ENCODE measurements around the gene CAMTA1.

DNA sequence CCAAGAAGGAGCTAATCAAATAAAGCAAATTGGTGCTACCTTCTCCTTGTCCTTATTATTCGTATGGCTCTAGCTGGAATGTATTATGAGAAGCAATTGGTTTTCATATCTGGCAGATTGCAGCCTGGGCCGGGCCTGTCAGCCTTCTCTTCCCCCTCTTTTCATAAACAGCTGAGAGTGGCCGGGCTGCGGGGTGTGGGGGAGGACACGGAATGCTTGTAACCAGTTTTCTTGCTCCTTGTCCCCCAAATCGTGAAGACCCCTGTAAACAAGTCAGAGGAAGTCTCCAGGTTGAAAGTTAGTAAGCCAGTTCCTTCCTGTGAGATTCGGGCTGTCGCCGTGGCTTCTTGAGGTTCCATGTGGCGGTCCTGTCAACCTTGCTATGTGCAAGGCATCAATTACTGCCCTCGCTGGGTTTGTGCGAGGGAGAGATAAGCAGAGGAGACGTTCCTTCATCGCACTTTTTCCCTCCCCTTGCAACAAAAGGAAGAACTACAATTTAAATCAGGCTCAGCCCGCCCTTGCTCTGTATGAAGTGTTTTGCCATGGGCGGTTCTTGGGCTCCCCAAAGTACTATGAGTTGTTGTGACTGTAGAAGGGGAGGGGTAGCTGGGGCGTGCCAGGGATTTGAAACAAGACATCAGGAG is 450.7 kb downstream of the CAMTA1 start:
- TF ChIP-seq HNF4G (IDR thresholded peaks at IDR 0.05) (no peak), TAF1 (conservative IDR thresholded peaks at IDR 0.05) (no peak), JUND (IDR thresholded peaks at IDR 0.05) (no peak)
- TF ChIP-seq, protein P1, sequence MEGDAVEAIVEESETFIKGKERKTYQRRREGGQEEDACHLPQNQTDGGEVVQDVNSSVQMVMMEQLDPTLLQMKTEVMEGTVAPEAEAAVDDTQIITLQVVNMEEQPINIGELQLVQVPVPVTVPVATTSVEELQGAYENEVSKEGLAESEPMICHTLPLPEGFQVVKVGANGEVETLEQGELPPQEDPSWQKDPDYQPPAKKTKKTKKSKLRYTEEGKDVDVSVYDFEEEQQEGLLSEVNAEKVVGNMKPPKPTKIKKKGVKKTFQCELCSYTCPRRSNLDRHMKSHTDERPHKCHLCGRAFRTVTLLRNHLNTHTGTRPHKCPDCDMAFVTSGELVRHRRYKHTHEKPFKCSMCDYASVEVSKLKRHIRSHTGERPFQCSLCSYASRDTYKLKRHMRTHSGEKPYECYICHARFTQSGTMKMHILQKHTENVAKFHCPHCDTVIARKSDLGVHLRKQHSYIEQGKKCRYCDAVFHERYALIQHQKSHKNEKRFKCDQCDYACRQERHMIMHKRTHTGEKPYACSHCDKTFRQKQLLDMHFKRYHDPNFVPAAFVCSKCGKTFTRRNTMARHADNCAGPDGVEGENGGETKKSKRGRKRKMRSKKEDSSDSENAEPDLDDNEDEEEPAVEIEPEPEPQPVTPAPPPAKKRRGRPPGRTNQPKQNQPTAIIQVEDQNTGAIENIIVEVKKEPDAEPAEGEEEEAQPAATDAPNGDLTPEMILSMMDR (IDR thresholded peaks at IDR 0.05; ENCODE audit: low read depth, low read length, missing input control), result no peak
- TF ChIP-seq, protein P2, sequence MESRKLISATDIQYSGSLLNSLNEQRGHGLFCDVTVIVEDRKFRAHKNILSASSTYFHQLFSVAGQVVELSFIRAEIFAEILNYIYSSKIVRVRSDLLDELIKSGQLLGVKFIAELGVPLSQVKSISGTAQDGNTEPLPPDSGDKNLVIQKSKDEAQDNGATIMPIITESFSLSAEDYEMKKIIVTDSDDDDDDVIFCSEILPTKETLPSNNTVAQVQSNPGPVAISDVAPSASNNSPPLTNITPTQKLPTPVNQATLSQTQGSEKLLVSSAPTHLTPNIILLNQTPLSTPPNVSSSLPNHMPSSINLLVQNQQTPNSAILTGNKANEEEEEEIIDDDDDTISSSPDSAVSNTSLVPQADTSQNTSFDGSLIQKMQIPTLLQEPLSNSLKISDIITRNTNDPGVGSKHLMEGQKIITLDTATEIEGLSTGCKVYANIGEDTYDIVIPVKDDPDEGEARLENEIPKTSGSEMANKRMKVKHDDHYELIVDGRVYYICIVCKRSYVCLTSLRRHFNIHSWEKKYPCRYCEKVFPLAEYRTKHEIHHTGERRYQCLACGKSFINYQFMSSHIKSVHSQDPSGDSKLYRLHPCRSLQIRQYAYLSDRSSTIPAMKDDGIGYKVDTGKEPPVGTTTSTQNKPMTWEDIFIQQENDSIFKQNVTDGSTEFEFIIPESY (IDR thresholded peaks at IDR 0.05), result no peak

All from liver (tissue), 3 donors.